Ishikawa (cell line): ENCODE results near the gene HGS.

ENCODE experiments used
- CEBPB ChIP-seq: IDR thresholded peaks from 2 replicates; pipeline ENCODE4 v1.6.1; 2012
- CREB1 ChIP-seq: IDR thresholded peaks from 2 replicates; pipeline ENCODE4 v1.6.1; 2012; ENCODE audit warnings: low read depth
- EGR1 ChIP-seq: IDR thresholded peaks from 2 replicates; pipeline ENCODE4 v1.6.1; 2012
- EP300 ChIP-seq: IDR thresholded peaks from 2 replicates; pipeline ENCODE4 v1.6.1; 2012; ENCODE audit warnings: borderline replicate concordance
- FOXM1 ChIP-seq: IDR thresholded peaks from 2 replicates; pipeline ENCODE4 v1.6.1; 2012; ENCODE audit warnings: low read depth, borderline replicate concordance
- MAX ChIP-seq: IDR thresholded peaks from 2 replicates; pipeline ENCODE4 v1.6.1; 2012
- NFIC ChIP-seq: IDR thresholded peaks from 2 replicates; pipeline ENCODE4 v1.6.1; 2012
- RAD21 ChIP-seq: IDR thresholded peaks from 2 replicates; pipeline ENCODE4 v1.6.1; 2012; ENCODE audit warnings: low read depth
- REST ChIP-seq: IDR thresholded peaks from 2 replicates; pipeline ENCODE4 v1.6.1; 2012; ENCODE audit warnings: low read depth, mild to moderate bottlenecking
- TAF1 ChIP-seq: IDR thresholded peaks from 2 replicates; pipeline ENCODE4 v1.6.1; 2012; ENCODE audit warnings: low read depth, mild to moderate bottlenecking
- TCF12 ChIP-seq: IDR thresholded peaks from 2 replicates; pipeline ENCODE4 v1.6.1; 2012; ENCODE audit warnings: low read depth
- TEAD4 ChIP-seq: IDR thresholded peaks from 2 replicates; pipeline ENCODE4 v1.6.1; 2012
- USF1 ChIP-seq: IDR thresholded peaks from 2 replicates; pipeline ENCODE4 v1.6.1; 2012
- YY1 ChIP-seq: IDR thresholded peaks from 2 replicates; pipeline ENCODE4 v1.6.1; 2012; ENCODE audit warnings: low read depth

GRCh38 chr17:81683208-81683583 lies 615 bp upstream of the HGS start:
- TF ChIP-seq TAF1 (no peak), RAD21 (no peak), EP300 (no peak), REST (no peak), YY1 (no peak), EGR1 (peak; percentile 67; the same call in 1 of the 2 replicates), CREB1 (no peak), USF1 (no peak), MAX (no peak; the same call in 1 of the 2 replicates), TEAD4 (no peak), CEBPB (no peak), TCF12 (no peak), NFIC (no peak), FOXM1 (no peak)
